Colonic mucosa (tissue), 4 donors: ENCODE data around the gene CCDC174. TPM values are rescaled to one million over a fixed set of nuclear protein-coding genes. Genes with fewer than 3 reads are reported as not detected.

ENCODE experiments used
- DNase-seq: peaks from one replicate; pipeline ENCODE4 v3.0.0-alpha.2; 2020
- H3K27ac ChIP-seq: fragments of 200-600 bp; one replicate; pipeline ENCODE4 v1.8.0; 2021
- H3K27me3 ChIP-seq: fragments of 200-600 bp; one replicate; pipeline ENCODE4 v1.8.0; 2021
- H3K36me3 ChIP-seq: fragments of 200-600 bp; one replicate; pipeline ENCODE4 v1.8.0; 2021
- H3K4me1 ChIP-seq: fragments of 200-600 bp; one replicate; pipeline ENCODE4 v1.8.0; 2021; ENCODE audit warnings: mild to moderate bottlenecking
- H3K4me3 ChIP-seq: fragments of 200-600 bp; one replicate; pipeline ENCODE4 v1.8.0; 2021
- H3K9ac ChIP-seq, 2 donors: one replicate each; pipeline ENCODE4 v1.7.0; 2013; ENCODE audit warnings: control low read depth in 2 of 2, low read depth in 2 of 2, low read length in 2 of 2
- H3K9me3 ChIP-seq: fragments of 200-600 bp; one replicate; pipeline ENCODE4 v1.8.0; 2021
- intact Hi-C: fragments of 100-400 bp; cut with DNase I; formaldehyde crosslinking; loops from one replicate; pipeline ENCODE4 v1.14.1; 2022
- total RNA-seq, 2 donors: library from RNA; stranded (reverse); fragmentation: NEBNext Ultra II Directional in 1 of 2; extraction: Animal tissue kit (Norgen Biotek cat#: 25700) in 1 of 2; gene quantifications; one replicate each; pipeline ENCODE4 v1.2.1, GENCODE V29; 2021
- TF ChIP-seq, protein P1 (sequence below): fragments of 200-600 bp; IDR thresholded peaks from one replicate; pipeline ENCODE4 v1.8.0; 2022; ENCODE audit warnings: antibody characterized with exemption, mild to moderate bottlenecking
- donor health status: healthy.
- donor health status: DM: no; HTN: no; CAD: no.
- donor health status: DM: no; HTN: no; CAD: no.

CCDC174 gene
- total RNA-seq, 2 donors from 2014 or later = 15.4 to 17.9 TPM

- DNase-seq = no peak
- Histone ChIP-seq H3K36me3 (no peaks in the 10 kb centered on the region), H3K4me3 (no peak overlapping the region), H3K27ac (no peak overlapping the region), H3K9ac (no peak overlapping the region), H3K27me3 (no peaks in the 10 kb centered on the region), H3K9me3 (no peaks in the 10 kb centered on the region), H3K4me1 (no peaks in the 10 kb centered on the region)
- TF ChIP-seq, protein P1, sequence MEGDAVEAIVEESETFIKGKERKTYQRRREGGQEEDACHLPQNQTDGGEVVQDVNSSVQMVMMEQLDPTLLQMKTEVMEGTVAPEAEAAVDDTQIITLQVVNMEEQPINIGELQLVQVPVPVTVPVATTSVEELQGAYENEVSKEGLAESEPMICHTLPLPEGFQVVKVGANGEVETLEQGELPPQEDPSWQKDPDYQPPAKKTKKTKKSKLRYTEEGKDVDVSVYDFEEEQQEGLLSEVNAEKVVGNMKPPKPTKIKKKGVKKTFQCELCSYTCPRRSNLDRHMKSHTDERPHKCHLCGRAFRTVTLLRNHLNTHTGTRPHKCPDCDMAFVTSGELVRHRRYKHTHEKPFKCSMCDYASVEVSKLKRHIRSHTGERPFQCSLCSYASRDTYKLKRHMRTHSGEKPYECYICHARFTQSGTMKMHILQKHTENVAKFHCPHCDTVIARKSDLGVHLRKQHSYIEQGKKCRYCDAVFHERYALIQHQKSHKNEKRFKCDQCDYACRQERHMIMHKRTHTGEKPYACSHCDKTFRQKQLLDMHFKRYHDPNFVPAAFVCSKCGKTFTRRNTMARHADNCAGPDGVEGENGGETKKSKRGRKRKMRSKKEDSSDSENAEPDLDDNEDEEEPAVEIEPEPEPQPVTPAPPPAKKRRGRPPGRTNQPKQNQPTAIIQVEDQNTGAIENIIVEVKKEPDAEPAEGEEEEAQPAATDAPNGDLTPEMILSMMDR = no peak
- intact Hi-C loops = no loop called here
These were observed 65.7 kb downstream of the CCDC174 start for GRCh38 chr3:14717307-14717706.

DNA sequence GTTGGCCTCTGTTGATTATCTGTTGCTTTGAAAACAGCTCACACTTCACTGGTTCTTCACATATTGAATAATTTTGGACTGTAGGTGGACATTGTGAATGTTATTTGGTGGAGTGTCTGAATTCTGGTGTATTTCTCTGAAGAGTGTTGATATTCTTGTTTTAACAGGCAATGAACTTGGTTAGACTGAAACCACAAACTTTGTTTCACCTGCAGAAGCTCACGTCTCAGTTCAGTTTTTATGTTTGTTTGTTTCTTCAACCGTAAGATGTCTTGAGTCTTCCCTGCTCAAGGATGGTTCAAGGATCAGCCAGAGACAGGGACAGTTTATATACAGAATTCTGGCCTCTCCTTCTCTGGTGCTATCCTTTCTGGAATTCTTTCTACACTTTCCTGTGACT lies 67.0 kb downstream of the CCDC174 start:
- H3K9me3 ChIP-seq = no peaks in the 10 kb centered on the region
- no peak overlapping the region for H3K27ac ChIP-seq
- TF ChIP-seq, protein P1 = no peak
- no peak overlapping the region for H3K9ac ChIP-seq
- H3K27me3 ChIP-seq = no peaks in the 10 kb centered on the region
- H3K4me1 ChIP-seq = no peaks in the 10 kb centered on the region
- no peak for DNase-seq
- intact Hi-C loops = no loop called here
- no peak overlapping the region for H3K4me3 ChIP-seq
- no peaks in the 10 kb centered on the region for H3K36me3 ChIP-seq

- Histone ChIP-seq H3K27ac (no peak overlapping the region), H3K9me3 (no peaks in the 10 kb centered on the region), H3K36me3 (no peaks in the 10 kb centered on the region), H3K4me3 (no peak overlapping the region), H3K4me1 (no peaks in the 10 kb centered on the region), H3K27me3 (no peaks in the 10 kb centered on the region), H3K9ac (no peak overlapping the region)
- no peak for DNase-seq
- TF ChIP-seq, protein P1 = no peak
- intact Hi-C loops = no loop called here
These were observed 67.4 kb downstream of the CCDC174 start for GRCh38 chr3:14719006-14719405.

GRCh38 chr3:14721126-14721864 lies 69.7 kb downstream of the CCDC174 start:
- DNase-seq = no peak
- no peak overlapping the region for H3K27ac ChIP-seq
- no peaks in the 10 kb centered on the region for H3K4me1 ChIP-seq
- intact Hi-C loops = no loop called here
- TF ChIP-seq, protein P1 = no peak
- H3K27me3 ChIP-seq = no peaks in the 10 kb centered on the region
- no peaks in the 10 kb centered on the region for H3K9me3 ChIP-seq
- no peak overlapping the region for H3K9ac ChIP-seq
- no peaks in the 10 kb centered on the region for H3K36me3 ChIP-seq
- H3K4me3 ChIP-seq = no peak overlapping the region

Other genes with a start within 250 kb of the CCDC174 start
- 10 to 100 TPM in 1 of 2 donors, 1 to 10 TPM in 1; 7.2 to 13.0 TPM for gene SLC6A6, start 249.2 kb upstream of the CCDC174 start, total RNA-seq
- under 1 TPM; 0.47 to 0.53 TPM for gene GRIP2, start 111.4 kb upstream of the CCDC174 start, total RNA-seq
- gene C3orf20, start 23.4 kb downstream of the CCDC174 start, total RNA-seq = under 1 TPM in 1 of 2 donors, not detected in 1; 0.08 TPM
- gene FGD5, start 167.2 kb downstream of the CCDC174 start, total RNA-seq = 1 to 10 TPM; 4.4 to 8.7 TPM